Activated T-cell treated with anti-CD3 and anti-CD28 coated beads, Interleukin-2, amount 50 U/mL, for 48 hours (primary cell): ENCODE results near the gene C6.
"Not testable (repeated sequence)": the region's sequence is repeated elsewhere in the genome, so short reads cannot be mapped to it uniquely, and the experiment has no call there.

Experiments used
- DNase-seq, 2 experiments: peaks; one replicate each; pipeline ENCODE4 v3.0.0-alpha.2; 2020

C6 gene

DNA sequence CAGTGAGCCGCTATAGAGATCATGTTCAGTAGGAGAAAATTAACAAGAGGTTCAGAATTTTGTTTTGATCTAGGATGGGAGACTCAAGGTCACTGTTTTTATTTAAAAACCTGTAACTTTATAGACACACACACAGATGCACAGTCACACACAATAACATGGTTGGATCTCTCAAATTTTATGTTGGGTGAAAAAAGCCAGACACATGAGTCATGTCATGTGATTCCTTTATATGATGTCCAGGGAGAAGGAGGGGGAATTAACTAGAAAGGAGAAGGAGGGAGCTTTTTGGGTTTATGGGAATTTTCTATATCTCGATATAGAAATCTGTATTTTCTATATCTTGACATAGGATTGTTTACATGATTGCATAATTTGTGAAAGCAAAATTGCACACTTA lies 17.1 kb downstream of the C6 start:
- DNase-seq = no peak

DNA sequence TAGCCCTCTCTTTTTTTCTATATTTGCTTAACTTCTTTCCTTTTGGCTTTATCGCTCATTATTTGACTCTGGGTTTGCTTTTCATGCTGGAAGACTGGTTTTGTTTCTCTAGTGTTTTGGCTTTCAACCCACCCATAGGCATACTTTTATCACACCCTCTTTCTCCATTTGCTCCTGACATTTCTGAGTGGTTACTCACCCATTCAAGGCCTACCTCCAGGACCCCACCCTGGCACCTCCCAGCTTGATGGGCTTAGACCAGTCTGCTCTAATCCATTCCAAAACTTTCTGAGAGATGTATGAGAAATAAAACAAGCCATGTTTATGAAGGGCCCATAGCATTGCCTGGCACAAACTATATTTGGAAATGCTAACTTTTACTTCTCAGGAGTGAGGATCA lies 18.1 kb downstream of the C6 start:
- DNase-seq = no peak

DNA sequence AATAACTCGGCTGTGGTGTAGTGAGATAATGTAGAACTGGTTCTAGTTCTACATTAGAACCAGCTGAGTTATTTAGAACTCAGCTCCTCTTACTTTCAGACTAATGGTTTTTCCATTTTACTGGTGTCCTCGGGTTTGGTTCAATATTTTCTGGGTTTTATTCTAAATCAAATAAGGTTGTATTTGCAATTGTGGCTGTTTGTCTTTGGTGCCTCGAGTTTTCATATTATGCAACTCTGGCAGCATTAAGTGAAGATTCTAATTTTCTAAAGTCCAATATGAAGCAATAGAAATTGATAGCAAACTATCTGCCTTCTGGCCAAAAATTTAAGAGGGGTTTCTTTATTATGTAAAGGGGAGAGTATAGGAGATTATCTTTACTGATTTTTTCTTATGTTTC lies 19.0 kb downstream of the C6 start:
- DNase-seq = no peak

DNA sequence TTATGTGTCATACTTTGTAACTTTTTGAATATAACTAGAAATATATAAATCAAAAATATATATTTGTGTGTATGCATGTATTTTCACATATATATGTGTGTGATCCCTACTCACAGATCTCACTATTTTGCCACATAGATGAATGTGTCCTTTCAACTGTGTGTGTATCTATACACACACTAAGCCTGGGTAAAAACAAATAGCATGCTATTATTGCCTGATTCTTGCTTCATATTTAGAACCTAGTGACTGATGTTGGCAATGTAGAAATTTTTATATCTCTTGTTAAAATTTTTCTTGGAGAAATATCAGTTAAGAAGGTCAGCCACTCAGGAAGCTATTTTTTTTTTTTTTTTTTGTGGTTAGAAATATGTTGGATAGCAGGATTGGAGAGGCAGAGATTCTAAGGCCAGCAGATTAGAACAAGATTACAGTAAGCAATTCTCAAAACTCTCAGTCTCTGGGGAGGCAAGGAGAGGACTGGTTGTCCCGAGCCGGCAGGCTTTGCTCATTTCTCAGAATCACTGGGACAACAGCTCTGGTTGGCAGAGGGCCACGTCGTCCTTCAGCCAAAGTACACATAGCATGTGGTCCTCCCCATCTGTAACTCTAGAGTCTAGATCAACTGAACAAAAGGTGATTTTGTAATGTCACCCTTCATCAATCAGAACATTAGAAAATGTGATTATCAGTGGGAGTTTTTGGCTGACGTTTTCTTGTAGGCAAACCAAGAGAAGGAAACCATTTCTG lies 19.7 kb downstream of the C6 start:
- DNase-seq = no peak

DNA sequence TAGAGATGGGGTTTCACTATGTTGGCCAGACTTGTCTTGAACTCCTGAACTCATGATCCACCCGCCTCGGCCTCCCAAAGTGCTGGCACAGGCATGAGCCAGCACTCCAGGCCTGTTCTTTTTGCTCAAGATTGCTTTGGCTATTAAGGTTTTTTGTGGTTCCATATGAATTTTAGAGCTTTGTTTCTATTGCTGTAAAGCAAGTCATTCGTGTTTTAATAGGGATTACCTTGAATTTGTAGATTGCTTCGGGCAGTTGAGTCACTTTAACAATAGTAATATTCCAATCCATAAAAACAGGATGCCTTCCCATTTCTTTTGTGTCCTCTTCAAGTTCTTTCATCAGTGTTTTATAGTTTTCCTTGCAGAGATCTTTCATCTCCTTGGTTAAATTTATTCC lies 22.1 kb downstream of the C6 start:
- no peak for DNase-seq

DNA sequence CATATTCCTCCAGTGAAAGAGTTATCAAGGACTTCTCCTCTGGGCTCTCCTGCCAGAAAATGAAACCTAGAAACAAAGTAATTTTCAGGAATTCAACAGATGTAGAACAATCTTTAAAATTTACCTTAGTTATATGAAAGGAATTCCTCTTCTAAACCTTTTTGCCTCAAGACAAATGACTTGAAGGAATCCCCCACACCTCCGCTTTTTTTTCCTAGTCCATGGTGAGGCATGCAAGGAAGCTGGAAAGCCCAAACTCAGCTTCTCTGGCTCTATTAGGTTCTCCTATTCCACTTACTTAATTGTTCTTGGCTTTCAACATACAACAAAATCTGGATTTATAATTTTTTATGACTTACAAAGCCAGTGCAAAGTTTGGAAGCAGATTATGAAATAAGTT lies 27.2 kb downstream of the C6 start:
- no peak for DNase-seq

DNA sequence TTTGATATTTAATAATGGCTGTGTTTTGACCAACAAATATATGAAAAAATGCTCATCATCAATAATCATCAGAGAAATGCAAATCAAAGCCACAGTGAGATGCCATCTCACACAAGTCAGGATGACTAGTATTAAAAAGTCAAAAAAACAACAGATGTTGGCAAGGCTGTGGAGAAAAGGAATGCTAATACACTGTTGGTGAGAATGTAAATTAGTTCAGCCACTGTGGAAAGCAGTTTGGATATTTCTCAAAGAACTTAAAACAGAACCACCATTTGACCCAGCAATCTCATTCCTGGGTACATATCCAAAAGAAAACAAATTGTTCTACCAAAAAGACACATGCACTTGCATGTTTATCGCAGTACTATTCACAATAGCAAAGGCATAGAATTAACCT lies 30.0 kb downstream of the C6 start:
- DNase-seq = not testable (repeated sequence)

DNA sequence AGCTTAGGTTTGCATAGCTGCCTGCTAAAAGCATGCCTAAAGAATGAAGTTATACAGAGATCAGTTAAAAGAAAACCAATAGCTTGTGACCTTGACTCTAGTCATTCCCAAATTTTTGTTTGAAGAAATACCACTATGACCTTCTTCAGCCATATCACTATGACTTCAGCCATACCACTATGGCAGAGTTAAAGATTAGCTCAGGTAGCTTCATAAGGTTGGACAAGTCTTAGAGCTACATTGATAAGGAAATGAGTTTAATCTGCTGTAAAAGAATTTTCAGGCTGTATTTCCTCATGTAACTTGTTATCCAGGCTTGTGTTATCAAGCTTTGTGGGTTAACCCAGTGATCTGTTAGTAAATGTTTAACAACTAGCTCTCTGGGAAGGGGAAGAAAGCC lies 30.7 kb downstream of the C6 start:
- DNase-seq = no peak

DNA sequence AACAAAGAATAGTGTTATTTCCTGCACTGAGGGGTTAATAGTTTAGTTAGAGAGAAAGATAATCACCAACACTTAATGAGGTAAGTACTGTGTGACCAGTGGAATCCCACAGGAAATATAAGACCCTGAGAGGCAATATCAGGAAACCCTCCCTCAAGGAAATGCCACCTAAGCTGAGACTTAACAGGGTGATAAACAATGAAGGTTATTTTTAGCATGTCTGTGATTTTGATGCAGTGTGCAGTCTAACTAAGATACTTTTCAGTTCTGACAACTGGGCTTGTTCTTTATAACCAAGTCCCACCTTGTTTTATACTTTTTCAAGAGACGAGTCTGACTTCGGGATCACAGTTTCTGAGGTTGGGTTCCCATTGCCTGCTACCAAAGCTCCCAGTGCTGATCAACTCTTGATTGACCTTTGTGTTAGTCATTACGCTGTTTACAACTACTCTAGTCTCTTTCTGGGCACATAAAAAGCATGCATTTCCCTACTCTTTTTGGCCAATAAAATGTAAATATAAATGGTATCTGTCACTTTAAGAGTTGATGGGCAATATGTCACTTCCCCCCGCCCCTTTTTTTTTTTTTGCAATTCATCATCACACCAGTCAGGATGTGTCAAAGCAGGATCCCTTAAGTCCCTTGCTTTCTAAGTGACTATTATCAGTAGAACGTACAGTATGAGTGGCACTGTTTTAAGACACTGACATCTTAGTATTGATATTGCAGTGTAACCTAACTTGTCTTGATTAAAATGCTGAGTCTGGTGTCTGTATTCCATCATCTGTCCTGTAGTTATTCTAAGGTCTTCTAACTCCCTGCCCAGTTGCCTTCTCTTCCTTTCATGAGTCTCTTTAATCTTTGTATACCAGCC lies 31.4 kb downstream of the C6 start:
- DNase-seq = no peak

DNA sequence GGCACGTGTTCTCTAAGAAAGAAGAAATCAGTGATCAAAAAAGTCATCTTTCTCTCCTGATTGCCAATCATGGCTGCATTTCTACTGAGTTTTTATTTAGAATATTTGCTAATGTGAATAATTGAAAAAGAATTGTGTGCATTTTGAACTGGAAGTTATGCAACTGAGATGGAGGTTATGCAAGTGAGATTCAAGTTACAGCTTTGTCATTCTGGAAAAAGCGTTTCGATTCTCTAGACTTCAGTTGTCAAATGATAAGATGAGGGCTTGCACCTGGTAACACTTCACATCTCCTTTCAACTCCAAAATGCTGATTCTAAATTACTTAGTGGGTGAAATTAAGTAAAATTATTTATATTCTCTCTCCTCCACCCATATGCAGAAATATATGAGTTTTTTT lies 36.4 kb downstream of the C6 start:
- no peak for DNase-seq

DNA sequence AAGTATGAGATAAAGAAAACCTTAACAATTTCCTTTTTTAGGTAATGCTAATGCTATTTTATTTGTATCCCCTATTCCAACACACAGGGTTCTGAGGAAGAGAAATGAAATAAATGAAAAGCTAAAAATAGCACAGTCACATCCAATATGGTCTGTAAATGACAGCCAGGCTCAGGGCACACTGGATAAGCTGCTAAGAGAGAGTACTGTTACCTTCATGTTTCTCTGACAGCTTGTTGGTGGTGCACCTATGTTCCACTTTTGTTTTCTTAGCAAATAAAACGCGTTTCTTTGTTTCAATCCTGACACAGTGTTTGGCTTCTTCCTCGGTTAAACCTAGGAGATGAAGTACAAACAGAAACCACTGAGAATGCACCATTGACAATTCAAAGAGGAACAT lies 41.3 kb downstream of the C6 start:
- DNase-seq = no peak

DNA sequence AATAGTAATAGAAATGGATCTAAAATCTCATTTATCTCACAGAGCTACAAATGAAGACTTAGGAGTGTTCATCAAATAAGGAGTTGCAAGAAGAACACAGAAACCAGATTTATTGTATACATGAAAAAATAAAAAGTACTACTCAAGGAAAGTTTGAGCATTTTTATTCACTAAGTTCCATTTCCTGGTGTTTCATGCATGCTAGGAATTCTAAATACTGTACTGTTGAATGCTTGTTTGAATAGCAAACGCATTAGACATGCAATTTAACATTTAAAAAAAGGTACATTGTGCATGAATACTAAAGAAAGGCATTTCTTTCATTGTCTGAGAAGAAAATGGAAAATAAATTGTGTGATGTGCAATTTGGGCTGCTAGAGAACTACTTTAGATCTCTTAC lies 52.1 kb downstream of the C6 start:
- DNase-seq = no peak

DNA sequence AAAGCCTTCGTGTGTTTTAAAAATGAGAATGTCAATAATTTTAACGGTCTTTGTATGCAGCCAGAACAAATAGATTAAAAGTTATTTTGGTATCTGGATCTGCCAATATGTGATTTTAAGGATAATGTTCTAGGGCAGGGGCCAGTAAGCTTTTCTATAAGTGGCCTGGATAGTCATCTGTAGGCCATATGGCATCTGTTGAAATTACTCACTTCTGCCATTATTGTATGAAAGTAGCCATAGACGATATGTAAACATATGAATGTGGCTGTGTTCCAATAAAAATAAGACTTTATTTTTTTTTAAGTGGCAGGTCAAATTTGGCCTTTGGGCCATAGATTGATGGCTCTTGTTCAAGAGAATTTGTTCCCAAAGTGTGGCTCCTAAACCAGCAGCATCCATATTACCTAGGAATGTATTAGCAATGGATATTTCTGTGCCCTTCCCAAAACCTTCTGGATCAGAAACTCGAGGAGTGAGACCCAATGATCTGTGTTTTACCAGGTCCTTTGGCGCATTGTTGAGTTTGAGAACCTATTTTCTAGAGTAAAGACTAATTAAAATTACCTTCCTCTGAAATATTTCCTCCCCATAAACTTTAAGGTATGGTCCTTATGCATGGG lies 55.9 kb downstream of the C6 start:
- DNase-seq = no peak

DNA sequence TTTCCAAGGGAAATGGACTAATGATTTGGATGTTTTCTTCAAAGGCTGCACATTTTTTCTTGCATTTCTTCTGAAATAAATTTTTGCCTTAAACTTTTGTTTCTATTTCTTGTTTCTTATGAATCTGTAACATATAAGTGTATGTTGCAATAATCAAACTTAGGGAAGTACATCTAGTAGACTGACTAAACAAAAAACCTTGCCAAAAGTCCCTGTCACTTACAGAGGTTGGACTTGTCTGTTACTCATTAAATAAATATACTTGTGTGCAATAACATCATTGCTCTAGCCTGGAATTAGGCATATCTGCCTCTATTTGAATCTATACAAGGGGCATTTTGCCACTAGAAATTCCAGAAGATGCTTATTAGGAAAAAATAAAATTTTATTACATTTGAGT lies 56.6 kb downstream of the C6 start:
- DNase-seq = no peak

DNA sequence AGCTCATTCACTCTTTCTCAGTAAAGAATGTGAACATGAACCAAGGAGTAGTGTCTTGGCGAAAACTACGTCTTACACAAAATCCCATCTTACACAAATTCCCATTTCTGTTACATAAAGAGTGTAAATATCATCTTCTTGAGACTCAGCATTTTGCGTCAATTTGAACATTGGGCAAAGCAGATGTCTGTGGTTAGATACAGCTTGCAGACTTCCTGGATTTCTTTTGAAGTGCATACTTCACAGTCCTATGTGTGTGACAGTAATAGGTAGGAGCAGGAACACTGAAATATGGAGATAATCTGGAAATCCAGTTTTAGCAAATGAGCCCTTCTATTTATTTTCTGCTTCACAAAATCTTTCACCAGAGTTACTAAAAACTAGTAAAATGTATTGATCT lies 58.8 kb downstream of the C6 start:
- DNase-seq = no peak

DNA sequence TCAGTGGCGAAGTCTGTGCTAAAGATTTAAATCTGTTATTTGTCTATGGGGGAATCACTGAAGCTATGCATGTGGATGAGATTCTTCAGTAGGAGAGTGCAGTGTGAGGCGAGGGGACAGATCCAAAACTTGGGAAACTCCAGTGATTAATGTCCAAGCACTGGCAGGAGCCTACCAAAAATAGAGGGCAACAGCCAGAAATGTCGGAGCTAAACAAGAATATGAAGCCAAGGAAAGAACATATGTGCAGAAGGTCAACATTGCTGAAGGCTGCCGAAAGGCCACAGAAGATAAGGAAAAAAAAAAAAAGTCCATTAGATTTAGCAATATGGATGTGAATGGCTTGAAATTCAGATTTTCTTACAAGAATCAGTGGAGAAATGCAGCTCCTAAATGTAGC lies 61.8 kb downstream of the C6 start:
- no peak for DNase-seq

DNA sequence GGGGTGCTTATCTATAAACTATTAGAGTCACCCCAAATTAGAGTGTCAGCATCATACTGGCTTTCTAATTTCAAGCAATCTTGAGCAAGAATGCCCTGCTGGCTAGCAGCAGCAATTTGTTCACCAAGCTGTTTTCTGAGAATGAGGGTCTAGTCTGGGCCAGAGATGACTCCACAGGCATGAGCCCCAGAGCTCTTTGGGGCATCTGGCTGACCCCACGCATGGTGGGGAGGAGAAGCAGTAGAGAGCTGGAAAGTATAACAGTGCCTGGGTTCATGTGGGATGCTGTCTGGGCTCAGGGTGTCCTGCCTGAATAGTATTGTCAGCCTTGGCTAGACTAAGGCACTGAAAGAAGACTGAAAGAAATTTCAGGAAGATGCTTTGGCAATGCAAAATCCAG lies 64.9 kb downstream of the C6 start:
- no peak for DNase-seq

DNA sequence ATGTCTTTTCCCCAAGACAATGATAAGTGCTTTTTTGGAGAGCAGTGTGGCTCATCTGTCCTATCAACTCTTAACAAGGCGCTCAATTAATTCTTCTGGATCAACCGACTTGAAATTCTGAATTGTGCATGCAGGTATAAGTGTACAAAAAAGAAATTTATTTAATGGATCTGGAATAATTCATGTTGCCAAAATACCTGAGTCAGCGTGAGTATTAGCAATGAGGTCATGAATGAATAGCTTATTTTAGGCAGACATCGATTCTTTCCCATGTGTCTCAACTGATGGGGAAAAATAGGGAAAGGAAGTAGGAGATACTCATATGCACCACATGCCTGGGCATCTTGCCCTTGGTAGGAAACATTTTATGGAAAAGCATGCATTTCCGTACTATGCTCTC lies 68.0 kb downstream of the C6 start:
- DNase-seq = no peak

DNA sequence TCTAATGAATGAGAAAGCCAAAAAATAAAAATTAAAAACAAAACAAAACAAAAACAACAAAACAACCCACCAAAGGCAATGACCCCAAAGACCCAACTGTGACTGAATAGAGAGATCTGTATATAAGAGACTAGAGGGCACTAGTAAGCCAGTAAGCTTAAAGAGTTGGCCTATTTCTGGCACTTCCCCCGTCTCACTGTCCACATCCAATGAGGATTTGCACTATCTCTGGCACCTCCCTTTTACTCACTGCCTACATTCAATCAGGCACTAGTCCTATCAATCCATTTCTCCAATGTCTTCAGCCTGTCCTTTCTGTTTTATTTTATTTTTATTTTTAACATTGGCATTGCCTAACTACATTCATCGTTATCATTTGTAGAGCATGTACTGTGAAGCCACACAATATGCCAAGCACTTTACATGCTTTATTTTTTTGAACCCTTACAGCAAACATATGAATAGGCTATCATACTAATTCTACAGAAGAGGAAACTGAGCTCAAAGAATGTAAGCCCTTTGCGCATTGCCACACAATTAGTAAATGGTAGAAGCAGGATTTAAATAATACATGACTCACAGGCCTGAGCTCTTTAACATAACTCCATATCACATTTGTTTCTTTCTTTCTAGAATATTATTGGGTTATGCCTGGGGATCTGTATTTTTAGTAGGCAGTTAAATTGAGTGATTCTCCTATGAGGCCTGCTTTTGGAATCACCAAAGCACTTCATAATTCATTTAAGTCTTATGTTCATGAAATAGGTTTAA lies 70.0 kb downstream of the C6 start:
- DNase-seq = no peak

DNA sequence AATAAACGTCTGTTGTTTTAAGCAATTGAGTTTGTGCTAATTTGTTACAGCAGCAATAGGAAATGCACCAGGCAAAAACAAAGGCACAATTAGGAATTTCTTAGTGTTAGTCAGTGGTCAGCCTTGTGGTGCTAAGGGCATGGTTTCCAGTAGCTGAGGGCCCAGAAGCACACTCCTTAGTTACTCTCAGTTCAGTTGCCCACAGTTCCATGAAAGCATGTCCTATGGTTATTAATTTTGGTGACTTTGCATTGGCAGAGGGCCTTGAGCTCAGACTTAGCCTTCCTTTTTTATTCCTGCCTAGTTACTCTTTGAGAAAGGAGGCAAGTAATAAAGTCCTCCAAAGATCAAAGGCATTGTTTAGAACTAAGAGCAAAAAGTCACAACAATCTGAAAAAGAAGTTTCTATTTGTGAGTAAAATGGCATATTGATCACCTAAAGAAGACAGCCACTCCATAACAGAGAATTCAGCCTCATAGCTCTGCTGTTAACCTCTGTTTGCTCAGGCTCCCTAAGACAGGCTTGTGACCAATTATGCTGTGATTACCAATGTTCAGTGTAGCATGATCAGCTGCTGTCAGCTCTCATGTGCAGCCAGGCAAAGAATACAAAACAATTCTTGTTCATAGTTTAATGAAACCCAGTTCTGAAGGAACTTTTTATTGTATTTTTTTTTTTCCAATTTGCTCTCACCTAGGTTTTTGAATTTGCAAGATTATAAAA lies 85.2 kb downstream of the C6 start:
- DNase-seq = no peak

DNA sequence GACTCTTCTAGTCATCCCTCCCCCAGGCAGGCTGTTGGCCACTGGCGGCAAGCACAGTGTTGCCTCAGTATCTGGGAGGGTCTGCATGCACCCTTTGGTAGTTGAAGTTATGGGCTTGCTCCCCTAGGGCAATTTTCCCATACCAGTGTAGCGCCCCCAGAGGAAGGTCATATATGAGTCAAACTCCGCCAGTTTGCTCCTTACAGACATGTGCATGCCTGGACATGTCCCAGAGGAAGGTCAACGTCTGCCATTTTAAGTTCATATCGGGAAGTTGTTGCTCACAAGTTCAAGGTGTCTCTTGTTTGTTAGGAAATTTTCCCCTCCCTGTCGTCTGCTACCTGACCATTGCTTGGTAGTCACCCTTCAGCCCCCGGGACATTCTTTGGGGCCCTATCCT lies 90.9 kb downstream of the C6 start:
- DNase-seq = no peak

DNA sequence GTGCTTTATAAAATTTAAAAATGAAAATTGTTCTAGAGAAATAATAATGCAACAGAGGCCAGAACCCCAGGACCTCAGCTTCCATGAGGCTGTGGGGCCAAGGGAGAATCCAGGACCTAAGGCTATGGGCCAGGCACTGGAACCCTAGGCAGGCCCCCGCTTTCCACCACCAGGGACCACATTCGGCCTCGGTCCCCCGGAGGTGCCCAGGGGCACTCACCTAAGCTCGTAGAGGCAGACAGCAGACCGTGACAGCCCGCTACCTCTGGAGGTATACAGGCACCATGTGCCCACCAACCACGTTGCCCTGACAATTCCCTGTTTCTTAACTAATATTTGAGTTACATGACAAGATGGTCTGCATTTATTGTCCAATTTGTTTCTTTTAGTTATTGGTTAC lies 92.7 kb downstream of the C6 start:
- no peak for DNase-seq

DNA sequence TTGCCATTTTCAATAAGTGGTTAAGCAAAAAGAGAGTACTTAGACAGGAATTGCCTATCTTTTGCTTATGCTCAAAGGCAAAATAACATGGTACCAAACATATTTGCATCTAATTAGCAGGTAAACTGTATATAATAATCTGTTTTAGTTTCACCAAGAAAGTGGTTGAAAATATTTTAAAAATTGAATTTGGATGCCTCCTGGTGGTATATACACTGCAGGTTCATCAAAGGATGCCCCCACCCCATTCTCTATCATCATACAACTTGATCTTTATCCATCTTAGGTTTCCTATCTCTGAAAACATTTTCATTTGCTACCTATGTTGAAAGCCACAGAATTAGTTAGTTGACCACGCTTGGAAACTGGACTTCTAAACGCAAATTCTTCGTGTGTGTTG lies 95.2 kb downstream of the C6 start:
- DNase-seq = no peak
